Left renal pelvis (tissue), 4 donors: ENCODE measurements around the gene PDCD11. TPM values are rescaled to one million over a fixed set of nuclear protein-coding genes. Genes with fewer than 3 reads are reported as not detected.

Source experiments
- polyA plus RNA-seq, 4 donors: library from polyadenylated mRNA; unstranded; fragments of 120-200 nt; gene quantifications; one replicate each; pipeline ENCODE4 v1.2.1, GENCODE V29; 2013; ENCODE audit not compliant: insufficient read length in 4 of 4

The PDCD11 gene
- polyA plus RNA-seq, 4 donors: 24.6 to 38.4 (median 35.0) TPM

Other genes with a start within 250 kb of the PDCD11 start
- gene NT5C2, start 203.4 kb upstream of the PDCD11 start, polyA plus RNA-seq: 100 to 1,000 TPM in 3 of 4 donors, 10 to 100 TPM in 1; 92.3 to 115 (median 108) TPM
- gene RPEL1, start 150.7 kb upstream of the PDCD11 start, polyA plus RNA-seq: under 1 TPM in 3 of 4 donors, not detected in 1; 0.14 to 0.20 (median 0.20) TPM
- 1 to 10 TPM in 3 of 4 donors, under 1 TPM in 1; 0.70 to 1.5 (median 1.3) TPM for gene INA, start 119.5 kb upstream of the PDCD11 start, polyA plus RNA-seq
- gene PCGF6, start 45.5 kb upstream of the PDCD11 start, polyA plus RNA-seq: 10 to 100 TPM; 13.7 to 17.1 (median 14.9) TPM
- gene TAF5, start 28.6 kb upstream of the PDCD11 start, polyA plus RNA-seq: 1 to 10 TPM; 7.4 to 8.8 (median 8.1) TPM
- 100 to 1,000 TPM; 155 to 260 (median 219) TPM for gene ATP5MK, start 151 bp upstream of the PDCD11 start, polyA plus RNA-seq
- gene CALHM2, start 55.7 kb downstream of the PDCD11 start, polyA plus RNA-seq: 10 to 100 TPM; 11.8 to 34.7 (median 12.6) TPM
- gene CALHM1, start 62.3 kb downstream of the PDCD11 start, polyA plus RNA-seq: under 1 TPM; 0.06 to 0.10 (median 0.08) TPM
- not detected for gene CALHM3, start 82.6 kb downstream of the PDCD11 start, polyA plus RNA-seq
- gene NEURL1, start 97.1 kb downstream of the PDCD11 start, polyA plus RNA-seq: 1 to 10 TPM in 1 of 4 donors, under 1 TPM in 3; 0.83 to 3.3 (median 0.92) TPM